Neuronal stem cell (in vitro differentiated cells): Measurements from ENCODE around the gene PXMP2. TPM values are rescaled to one million over a fixed set of nuclear protein-coding genes. Genes with fewer than 3 reads are reported as not detected.

Source experiments
- small RNA-seq: library from polyadenylated mRNA; stranded (forward); fragments of <200 nt; extraction: miRNeasy Mini kit (QIAGEN cat#:217004); gene quantifications from one replicate; pipeline ENCODE3, GENCODE V24; 2013; ENCODE audit not compliant: insufficient read depth

PXMP2 gene

Small RNA genes lying within 50 kb of the gene (small RNA-seq; reads per million reads assigned to genes)
- gene RNA5SP379 = not detected
